ENCODE data around the gene PIM3. TPM values are rescaled to one million over a fixed set of nuclear protein-coding genes. Genes with fewer than 3 reads are reported as not detected.

Gene PIM3
- total RNA-seq, 1 donor from 2014 or later: 31.0 TPM

DNA sequence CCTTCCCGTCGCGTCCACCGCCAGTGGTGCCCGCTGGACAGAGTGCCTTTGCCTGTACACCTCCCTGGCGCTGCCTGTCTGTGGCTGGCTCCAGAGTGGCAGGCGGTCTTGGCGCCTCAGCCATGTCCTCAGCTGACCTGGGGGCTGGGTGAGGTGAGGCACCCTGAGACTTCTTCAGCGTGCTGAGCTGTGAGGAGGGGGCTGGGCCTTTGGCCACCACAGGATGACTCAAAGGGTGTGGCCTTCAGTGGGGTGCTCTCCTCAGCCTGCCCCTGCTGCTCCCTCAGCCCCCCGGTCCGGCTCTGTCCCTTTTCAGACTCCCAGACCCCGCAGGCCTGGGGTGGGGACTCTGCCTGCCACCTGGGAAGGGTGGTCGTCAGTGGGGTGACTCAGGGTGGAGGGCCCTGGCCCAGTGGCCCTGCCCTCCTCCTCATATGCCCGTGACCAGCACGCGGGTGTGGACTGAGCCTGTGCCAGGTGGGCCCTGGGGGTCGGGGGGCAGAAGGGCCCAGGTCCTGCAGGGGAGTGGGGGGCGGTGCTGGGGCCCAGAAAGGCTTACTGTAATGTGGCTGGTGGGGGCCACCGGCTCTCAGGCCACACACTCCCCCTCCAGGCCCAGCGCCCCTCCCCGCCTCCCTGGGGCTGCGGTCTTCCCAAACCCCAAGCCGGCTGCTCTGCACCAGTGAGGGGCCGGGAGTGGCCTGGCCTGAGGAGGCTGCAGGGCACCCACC, 26.2 kb upstream of the PIM3 start:
- peaks cover 4% of the 10 kb centered on the region for H3K27me3 Mint-ChIP-seq (ENCODE audit: low read depth)
- H3K4me1 Mint-ChIP-seq: peaks cover 27% of the 10 kb centered on the region
- H3K36me3 Mint-ChIP-seq (ENCODE audit: low read depth): no peaks in the 10 kb centered on the region
- H3K9me3 Mint-ChIP-seq: no peaks in the 10 kb centered on the region
- no peak overlapping the region for H3K4me3 Mint-ChIP-seq
- no peak for TF ChIP-seq CTCF (conservative IDR thresholded peaks at IDR 0.05)
- no peak overlapping the region for H3K27ac Mint-ChIP-seq (ENCODE audit: unreplicated experiment)
- no peak for DNase-seq (ENCODE audit: low read depth, low spot score)

- Mint-ChIP-seq H3K4me1 (peaks cover 30% of the 10 kb centered on the region), H3K36me3 (ENCODE audit: low read depth) (no peaks in the 10 kb centered on the region), H3K4me3 (no peak overlapping the region), H3K9me3 (no peaks in the 10 kb centered on the region), H3K27me3 (ENCODE audit: low read depth) (peaks cover 4% of the 10 kb centered on the region), H3K27ac (ENCODE audit: unreplicated experiment) (no peak overlapping the region)
- no peak for TF ChIP-seq CTCF (conservative IDR thresholded peaks at IDR 0.05)
- DNase-seq (ENCODE audit: low read depth, low spot score): no peak
Observed at GRCh38 chr22:49934891-49935557, 25.5 kb upstream of the PIM3 start.

DNA sequence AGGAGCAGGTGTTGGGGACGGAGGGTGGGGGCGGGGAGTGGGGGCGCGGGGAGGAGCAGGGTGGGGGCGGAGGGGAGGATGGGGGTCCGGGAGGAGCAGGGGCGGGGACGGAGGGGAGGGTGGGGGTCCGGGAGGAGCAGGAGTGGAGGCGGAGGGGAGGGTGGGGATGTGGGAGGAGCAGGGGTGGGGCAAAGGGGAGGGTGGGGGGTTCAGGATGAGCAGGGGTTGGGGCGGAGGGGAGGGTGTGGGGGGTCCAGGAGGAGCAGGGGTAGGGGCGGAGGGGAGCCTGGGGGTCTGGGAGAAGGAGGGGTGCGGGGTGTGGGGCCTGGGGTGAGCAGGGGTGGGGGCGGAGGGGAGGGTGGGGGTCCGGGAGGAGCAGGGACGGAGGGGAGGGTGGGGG, 25.0 kb upstream of the PIM3 start:
- H3K36me3 Mint-ChIP-seq (ENCODE audit: low read depth): no peaks in the 10 kb centered on the region
- TF ChIP-seq CTCF (conservative IDR thresholded peaks at IDR 0.05): no peak

GRCh38 chr22:49936018-49936972, 24.3 kb upstream of the PIM3 start:
- Mint-ChIP-seq H3K9me3 (no peaks in the 10 kb centered on the region), H3K4me3 (peak overlapping the region; percentile 41), H3K27me3 (ENCODE audit: low read depth) (no peaks in the 10 kb centered on the region), H3K27ac (ENCODE audit: unreplicated experiment) (no peak overlapping the region), H3K36me3 (ENCODE audit: low read depth) (no peaks in the 10 kb centered on the region), H3K4me1 (peaks cover 25% of the 10 kb centered on the region)
- no peak for TF ChIP-seq CTCF (conservative IDR thresholded peaks at IDR 0.05)
- DNase-seq (ENCODE audit: low read depth, low spot score): no peak

More for the DNA sequence above, 25.0 kb upstream of the PIM3 start:
- Mint-ChIP-seq H3K4me3 (no peak overlapping the region), H3K27me3 (ENCODE audit: low read depth) (peaks cover 4% of the 10 kb centered on the region), H3K4me1 (peaks cover 30% of the 10 kb centered on the region), H3K9me3 (no peaks in the 10 kb centered on the region), H3K27ac (ENCODE audit: unreplicated experiment) (no peak overlapping the region)
- DNase-seq (ENCODE audit: low read depth, low spot score): no peak

DNA sequence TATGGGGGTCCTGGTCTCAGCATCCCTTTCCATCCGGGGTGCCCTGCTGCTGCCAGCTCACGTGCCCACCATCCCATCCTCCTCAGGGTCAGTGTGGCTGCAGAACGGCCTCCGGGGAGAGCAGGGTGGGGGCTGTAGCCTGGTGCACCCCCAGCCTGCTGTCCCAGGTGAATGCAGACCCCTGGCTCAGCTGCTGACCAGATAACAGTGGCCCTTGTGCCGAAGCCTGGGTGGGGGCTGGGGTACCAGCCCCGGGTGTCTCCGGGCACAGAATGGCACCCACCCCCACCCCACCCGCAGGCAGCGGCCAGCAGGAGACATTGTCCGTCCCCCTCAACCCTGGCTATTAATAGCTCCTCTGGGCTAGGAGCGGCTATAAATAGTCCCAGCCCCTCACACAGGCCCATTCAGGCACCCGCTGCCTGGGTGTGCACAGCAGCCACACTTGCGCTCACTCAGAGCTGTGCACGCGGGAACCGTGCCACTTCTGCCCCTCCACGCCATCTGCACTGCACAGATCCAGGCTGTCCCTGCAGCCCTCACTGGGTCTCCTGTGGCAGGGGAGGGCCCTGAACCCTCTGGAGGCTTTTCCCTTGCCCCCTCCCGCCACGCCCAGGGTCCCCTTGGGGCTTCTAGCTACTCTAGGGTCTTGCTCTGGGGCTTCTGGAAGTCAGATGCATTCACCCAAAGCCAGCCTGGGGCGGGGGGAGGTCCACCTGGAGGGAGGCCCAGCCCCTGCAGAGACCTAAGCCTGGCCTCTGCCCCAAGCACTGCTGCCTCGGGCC, 23.4 kb upstream of the PIM3 start:
- H3K36me3 Mint-ChIP-seq (ENCODE audit: low read depth): no peaks in the 10 kb centered on the region
- peak overlapping the region; percentile 69 for H3K4me3 Mint-ChIP-seq
- no peaks in the 10 kb centered on the region for H3K9me3 Mint-ChIP-seq
- H3K27ac Mint-ChIP-seq (ENCODE audit: unreplicated experiment): peak overlapping the region; percentile 57
- TF ChIP-seq CTCF (conservative IDR thresholded peaks at IDR 0.05): no peak
- DNase-seq (ENCODE audit: low read depth, low spot score): no peak
- no peaks in the 10 kb centered on the region for H3K27me3 Mint-ChIP-seq (ENCODE audit: low read depth)
- peaks cover 25% of the 10 kb centered on the region for H3K4me1 Mint-ChIP-seq
